ENCODE results near the gene CAMK2D.

CAMK2D gene

GRCh38 chr4:113607998-113608397 is 153.5 kb downstream of the CAMK2D start:
- H3K4me1 ChIP-seq (ENCODE audit: control insufficient read depth in 1 of 2, insufficient read depth in 1 of 2, low read depth in 1 of 2, low read length in 1 of 2): no peaks in the 10 kb centered on the region
- no peaks in the 10 kb centered on the region for H3K27me3 ChIP-seq
- no peak overlapping the region for H3K27ac ChIP-seq
- H3K36me3 ChIP-seq: no peaks in the 10 kb centered on the region
- no peaks in the 10 kb centered on the region for H3K9me3 ChIP-seq
- no peak overlapping the region for H3K4me3 ChIP-seq (ENCODE audit: low read depth in 1 of 2, low read length in 1 of 2)
- no peak for TF ChIP-seq CTCF (IDR thresholded peaks at IDR 0.05)

GRCh38 chr4:113607147-113607720 is 154.3 kb downstream of the CAMK2D start:
- Histone ChIP-seq H3K27me3 (no peaks in the 10 kb centered on the region), H3K4me1 (ENCODE audit: control insufficient read depth in 1 of 2, insufficient read depth in 1 of 2, low read depth in 1 of 2, low read length in 1 of 2) (no peaks in the 10 kb centered on the region), H3K27ac (no peak overlapping the region), H3K9me3 (no peaks in the 10 kb centered on the region), H3K36me3 (no peaks in the 10 kb centered on the region), H3K4me3 (ENCODE audit: low read depth in 1 of 2, low read length in 1 of 2) (no peak overlapping the region)
- TF ChIP-seq CTCF (IDR thresholded peaks at IDR 0.05): no peak

- TF ChIP-seq CTCF (IDR thresholded peaks at IDR 0.05): no peak
- Histone ChIP-seq H3K27ac (no peak overlapping the region), H3K4me3 (ENCODE audit: low read depth in 1 of 2, low read length in 1 of 2) (no peak overlapping the region), H3K9me3 (no peaks in the 10 kb centered on the region), H3K27me3 (no peaks in the 10 kb centered on the region), H3K4me1 (ENCODE audit: control insufficient read depth in 1 of 2, insufficient read depth in 1 of 2, low read depth in 1 of 2, low read length in 1 of 2) (no peaks in the 10 kb centered on the region), H3K36me3 (no peaks in the 10 kb centered on the region)
These were observed 156.6 kb downstream of the CAMK2D start for GRCh38 chr4:113604955-113605354.

- no peak overlapping the region for H3K27ac ChIP-seq
- H3K36me3 ChIP-seq: no peaks in the 10 kb centered on the region
- H3K27me3 ChIP-seq: no peaks in the 10 kb centered on the region
- H3K4me1 ChIP-seq (ENCODE audit: control insufficient read depth in 1 of 2, insufficient read depth in 1 of 2, low read depth in 1 of 2, low read length in 1 of 2): no peaks in the 10 kb centered on the region
- no peak for TF ChIP-seq CTCF (IDR thresholded peaks at IDR 0.05)
- no peak overlapping the region for H3K4me3 ChIP-seq (ENCODE audit: low read depth in 1 of 2, low read length in 1 of 2)
- no peaks in the 10 kb centered on the region for H3K9me3 ChIP-seq
These were observed 157.6 kb downstream of the CAMK2D start for GRCh38 chr4:113603911-113604310.

GRCh38 chr4:113602646-113603228 is 158.8 kb downstream of the CAMK2D start:
- Histone ChIP-seq H3K27me3 (no peaks in the 10 kb centered on the region), H3K36me3 (no peaks in the 10 kb centered on the region), H3K27ac (no peak overlapping the region), H3K9me3 (no peaks in the 10 kb centered on the region), H3K4me3 (ENCODE audit: low read depth in 1 of 2, low read length in 1 of 2) (no peak overlapping the region), H3K4me1 (ENCODE audit: control insufficient read depth in 1 of 2, insufficient read depth in 1 of 2, low read depth in 1 of 2, low read length in 1 of 2) (no peaks in the 10 kb centered on the region)
- TF ChIP-seq CTCF (IDR thresholded peaks at IDR 0.05): no peak
